ENCODE results near the gene TBC1D17. TPM values are rescaled to one million over a fixed set of nuclear protein-coding genes. Genes with fewer than 3 reads are reported as not detected.
"Not testable (repeated sequence)": the region's sequence is repeated elsewhere in the genome, so short reads cannot be mapped to it uniquely, and the experiment has no call there.

TBC1D17 gene
- total RNA-seq, 4 donors from 2014 or later, result 47.7 to 56.5 (median 49.0) TPM

DNA sequence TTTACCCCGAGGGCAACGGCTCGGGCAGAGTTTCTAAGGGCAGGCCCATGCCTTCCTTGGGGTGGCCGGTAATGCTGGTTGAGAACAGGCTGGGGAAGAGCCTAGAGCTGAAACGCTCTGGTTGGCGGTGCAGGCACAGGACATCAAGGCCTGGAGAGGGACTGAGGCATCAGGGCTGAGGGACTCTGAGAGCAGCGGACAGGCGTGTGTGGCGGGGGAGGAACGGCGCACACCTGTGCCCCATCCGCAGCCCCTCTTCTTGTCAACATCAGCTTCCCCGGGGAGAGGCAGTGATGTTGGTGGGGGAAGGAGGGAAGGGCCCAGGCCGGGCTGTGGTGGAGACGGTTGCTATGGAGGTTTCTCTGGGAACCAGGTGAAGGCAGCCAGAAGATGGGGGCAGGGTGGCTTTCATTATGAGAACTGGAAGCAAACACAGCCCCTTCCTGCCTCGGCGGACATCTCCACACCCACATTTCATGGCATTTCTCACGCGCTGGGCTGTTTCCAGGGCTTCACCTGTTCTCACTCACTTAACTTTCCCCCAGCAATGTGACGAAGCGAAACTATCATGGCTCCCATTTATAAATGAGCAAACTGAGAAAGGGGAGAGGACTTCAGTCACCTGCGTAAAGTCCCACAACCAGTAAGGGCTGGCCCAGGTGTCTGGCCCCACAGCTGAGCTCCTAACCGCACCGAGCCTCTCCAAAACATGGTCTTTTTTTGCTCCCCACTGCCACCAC lies 43.3 kb downstream of the TBC1D17 start:
- Histone ChIP-seq H3K27ac (no peak overlapping the region), H3K36me3 (peaks cover 0 to 73% (median 0%) of the 10 kb centered on the region in 3 donors), H3K4me3 (no peak overlapping the region), H3K9me3 (no peaks in the 10 kb centered on the region), H3K27me3 (no peaks in the 10 kb centered on the region), H3K4me1 (peaks cover 0 to 25% (median 9%) of the 10 kb centered on the region in 4 donors)
- no peak for TF ChIP-seq POLR2A (IDR thresholded peaks at IDR 0.05)
- no peak for TF ChIP-seq EP300 (IDR thresholded peaks at IDR 0.05)
- TF ChIP-seq, protein P1, sequence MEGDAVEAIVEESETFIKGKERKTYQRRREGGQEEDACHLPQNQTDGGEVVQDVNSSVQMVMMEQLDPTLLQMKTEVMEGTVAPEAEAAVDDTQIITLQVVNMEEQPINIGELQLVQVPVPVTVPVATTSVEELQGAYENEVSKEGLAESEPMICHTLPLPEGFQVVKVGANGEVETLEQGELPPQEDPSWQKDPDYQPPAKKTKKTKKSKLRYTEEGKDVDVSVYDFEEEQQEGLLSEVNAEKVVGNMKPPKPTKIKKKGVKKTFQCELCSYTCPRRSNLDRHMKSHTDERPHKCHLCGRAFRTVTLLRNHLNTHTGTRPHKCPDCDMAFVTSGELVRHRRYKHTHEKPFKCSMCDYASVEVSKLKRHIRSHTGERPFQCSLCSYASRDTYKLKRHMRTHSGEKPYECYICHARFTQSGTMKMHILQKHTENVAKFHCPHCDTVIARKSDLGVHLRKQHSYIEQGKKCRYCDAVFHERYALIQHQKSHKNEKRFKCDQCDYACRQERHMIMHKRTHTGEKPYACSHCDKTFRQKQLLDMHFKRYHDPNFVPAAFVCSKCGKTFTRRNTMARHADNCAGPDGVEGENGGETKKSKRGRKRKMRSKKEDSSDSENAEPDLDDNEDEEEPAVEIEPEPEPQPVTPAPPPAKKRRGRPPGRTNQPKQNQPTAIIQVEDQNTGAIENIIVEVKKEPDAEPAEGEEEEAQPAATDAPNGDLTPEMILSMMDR (IDR thresholded peaks at IDR 0.05), result no peak
- no peak for DNase-seq (ENCODE audit: low spot score in 2 of 2)
- 94 to 96% methylated on average over 24 of the region's 24 CpGs for WGBS, 2 donors

DNA sequence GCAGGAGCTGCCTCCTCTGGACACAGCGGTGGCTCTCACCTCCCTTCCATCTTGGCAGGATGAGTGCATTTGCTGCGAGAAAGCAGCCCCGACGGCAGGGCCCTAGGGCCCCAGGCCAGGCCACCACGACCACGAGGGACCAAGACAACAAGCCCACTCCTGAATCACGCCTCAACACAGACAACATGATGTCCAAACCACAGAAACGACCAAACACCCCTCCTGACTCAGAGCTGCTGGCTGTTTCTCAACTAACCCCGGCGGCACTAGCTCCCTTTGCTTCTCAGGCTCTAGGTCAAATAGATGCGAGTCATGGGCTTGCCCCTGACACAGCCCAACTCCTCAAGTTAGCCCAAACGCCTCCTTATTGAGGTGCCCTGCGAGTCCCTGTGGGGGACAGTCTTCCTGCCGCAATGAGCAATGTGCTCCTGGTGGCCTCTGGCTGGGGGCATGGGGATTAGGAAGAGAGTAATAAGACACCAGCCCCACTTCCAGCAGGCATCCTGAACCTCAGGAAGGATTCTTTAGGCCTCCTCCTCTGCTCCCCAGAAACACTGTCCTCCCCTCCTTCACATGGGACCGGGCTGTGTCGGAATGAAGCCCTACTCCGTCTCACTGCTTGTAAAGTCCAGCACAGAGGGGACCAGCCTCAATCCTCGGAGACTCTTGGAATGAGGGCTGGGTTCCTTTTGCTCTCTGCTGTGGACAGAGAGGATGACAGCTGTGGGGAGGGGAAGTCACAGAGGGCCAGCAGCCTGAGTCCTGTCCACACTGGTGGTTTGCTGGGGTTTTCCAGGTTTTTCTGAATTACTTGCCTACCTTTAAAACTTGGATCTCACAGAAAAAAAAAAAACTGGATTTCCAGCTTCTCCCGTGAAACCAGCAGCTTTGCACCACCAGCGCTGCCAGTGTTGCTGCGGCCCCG lies 44.6 kb downstream of the TBC1D17 start:
- DNase-seq (ENCODE audit: low spot score in 2 of 2), result no peak

DNA sequence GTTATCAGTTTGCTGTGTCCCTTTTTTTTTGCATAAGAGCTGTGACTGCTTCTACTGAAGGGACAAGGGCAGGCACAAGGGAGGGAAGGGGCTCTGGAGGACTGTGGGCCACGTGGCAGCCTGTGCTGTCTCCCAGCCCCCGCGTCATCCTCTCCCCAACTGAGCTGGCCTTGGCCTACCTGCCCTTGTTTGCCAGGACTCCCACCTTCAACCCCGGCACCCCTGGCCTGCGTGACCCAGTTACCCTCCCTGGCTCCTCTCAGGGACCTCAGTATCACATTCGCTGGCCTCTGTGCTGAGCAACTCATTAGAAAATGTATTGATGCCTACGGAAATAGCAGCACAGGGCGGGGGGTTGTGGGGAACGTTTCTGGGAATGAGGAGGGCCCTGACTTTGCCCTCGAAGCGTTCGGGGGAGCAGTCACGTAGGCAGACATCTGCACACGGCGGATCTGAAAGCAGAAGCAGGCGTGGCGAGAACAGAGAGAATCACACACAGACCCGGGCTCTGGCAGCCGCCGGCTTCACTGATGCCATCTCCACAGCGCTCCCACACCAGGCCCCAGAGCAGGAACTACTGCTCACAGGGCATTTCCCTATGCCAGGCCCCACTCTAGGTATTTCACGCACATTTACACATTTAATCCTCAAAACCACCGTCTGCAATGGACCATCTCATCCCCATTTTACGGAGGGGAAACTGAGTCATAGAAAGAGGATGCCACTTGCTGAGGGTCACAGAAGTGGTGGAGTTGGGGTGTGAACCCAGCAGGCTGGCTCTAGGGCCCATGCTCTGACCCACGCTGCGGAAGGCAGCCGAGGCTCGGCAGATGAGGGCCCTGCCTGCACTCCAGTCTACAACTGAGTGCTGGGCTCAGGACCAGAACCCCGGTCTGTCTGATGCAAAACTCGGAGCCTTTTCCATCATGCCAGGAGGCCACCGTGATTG lies 45.8 kb downstream of the TBC1D17 start:
- DNase-seq (ENCODE audit: low spot score in 2 of 2), result no peak
- no peak overlapping the region for H3K4me3 ChIP-seq
- H3K27me3 ChIP-seq, result no peaks in the 10 kb centered on the region
- no peaks in the 10 kb centered on the region for H3K9me3 ChIP-seq
- WGBS, 2 donors, result 86 to 92% methylated on average over 31 of the region's 31 CpGs
- H3K36me3 ChIP-seq, result peaks cover 0 to 72% (median 0%) of the 10 kb centered on the region in 3 donors
- TF ChIP-seq POLR2A (IDR thresholded peaks at IDR 0.05) (no peak), EP300 (IDR thresholded peaks at IDR 0.05) (no peak)
- TF ChIP-seq, protein P1 (IDR thresholded peaks at IDR 0.05), result no peak
- H3K27ac ChIP-seq, result no peak overlapping the region
- H3K4me1 ChIP-seq, result peaks cover 0 to 48% (median 20%) of the 10 kb centered on the region in 4 donors

More for the DNA sequence above, 44.6 kb downstream of the TBC1D17 start:
- TF ChIP-seq EP300 (IDR thresholded peaks at IDR 0.05) (no peak), POLR2A (IDR thresholded peaks at IDR 0.05) (no peak)
- TF ChIP-seq, protein P1 (IDR thresholded peaks at IDR 0.05), result no peak
- 77 to 92% methylated on average over 13 to 21 of the region's 22 CpGs for WGBS, 2 donors
- Histone ChIP-seq H3K27me3 (no peaks in the 10 kb centered on the region), H3K4me3 (no peak overlapping the region), H3K36me3 (peaks cover 0 to 70% (median 0%) of the 10 kb centered on the region in 3 donors), H3K4me1 (peaks cover 0 to 36% (median 10%) of the 10 kb centered on the region in 4 donors), H3K27ac (peak overlapping the region in 1 of 4 donors; percentile 28), H3K9me3 (no peaks in the 10 kb centered on the region)

DNA sequence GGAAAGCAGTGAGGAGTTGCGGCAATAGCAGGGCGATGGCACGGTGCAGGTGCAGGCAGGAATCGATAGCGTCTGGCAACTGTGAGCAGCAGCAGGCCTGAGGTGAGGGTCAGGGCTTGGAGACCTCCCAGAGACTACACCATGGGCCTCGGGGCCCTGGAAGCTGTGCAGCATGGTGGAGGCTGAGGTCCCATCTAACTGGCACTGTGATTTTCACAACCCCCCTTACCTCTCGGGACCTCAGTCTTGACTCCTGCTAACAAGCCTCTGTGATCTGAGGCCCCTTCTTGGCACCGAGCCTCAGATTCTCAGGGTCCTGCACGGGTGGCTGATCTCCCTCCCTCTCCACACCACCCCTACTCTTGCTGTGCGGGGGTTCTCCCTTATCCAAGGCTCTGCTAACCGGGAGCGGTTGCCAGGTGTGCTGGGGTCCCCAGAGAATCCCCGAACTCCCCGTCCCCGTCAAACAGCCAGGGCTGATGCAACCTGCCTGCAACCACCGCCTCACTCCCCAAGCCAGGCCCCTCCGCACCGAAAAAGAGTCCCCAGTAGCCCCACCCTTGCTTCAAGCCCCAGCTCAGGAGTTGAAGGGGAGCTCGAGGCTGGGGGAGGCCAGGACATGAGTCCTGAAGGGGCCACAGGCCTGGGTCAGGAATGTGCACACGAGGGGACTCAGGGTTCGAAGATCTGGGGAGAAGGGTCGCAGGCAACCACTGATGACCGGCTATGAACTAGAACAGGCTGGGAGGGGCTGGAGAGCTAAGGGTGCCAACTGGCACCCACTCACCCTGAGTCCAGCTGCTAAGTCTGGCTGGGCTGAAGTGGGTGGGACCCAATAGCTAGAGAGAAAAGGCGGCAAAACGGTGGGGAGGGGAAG lies 46.7 kb downstream of the TBC1D17 start:
- Histone ChIP-seq H3K9me3 (no peaks in the 10 kb centered on the region), H3K27ac (no peak overlapping the region), H3K4me1 (peaks cover 0 to 52% (median 23%) of the 10 kb centered on the region in 4 donors), H3K4me3 (no peak overlapping the region), H3K36me3 (peaks cover 0 to 72% (median 0%) of the 10 kb centered on the region in 3 donors), H3K27me3 (no peaks in the 10 kb centered on the region)
- TF ChIP-seq POLR2A (IDR thresholded peaks at IDR 0.05) (no peak), EP300 (IDR thresholded peaks at IDR 0.05) (no peak)
- TF ChIP-seq, protein P1 (IDR thresholded peaks at IDR 0.05), result no peak
- WGBS, 2 donors, result 71 to 73% methylated on average over 21 to 25 of the region's 25 CpGs
- no peak for DNase-seq (ENCODE audit: low spot score in 2 of 2)

DNA sequence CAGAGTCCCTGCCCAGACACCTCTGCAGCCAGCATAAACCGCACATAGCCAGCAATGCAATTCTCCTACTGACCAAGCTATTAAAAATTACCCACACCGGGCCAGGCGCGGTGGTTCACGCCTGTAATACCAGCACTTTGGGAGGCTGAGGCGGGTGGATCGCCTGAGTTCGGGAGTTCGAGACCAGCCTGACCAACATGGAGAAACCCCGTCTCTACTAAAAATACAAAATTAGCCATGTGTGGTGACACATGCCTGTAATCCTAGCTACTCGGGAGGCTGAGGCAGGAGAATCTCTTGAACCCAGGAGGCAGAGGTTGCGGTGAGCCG lies 47.3 kb downstream of the TBC1D17 start:
- not testable (repeated sequence) for H3K9me3 ChIP-seq; H3K4me3 ChIP-seq; H3K27me3 ChIP-seq; H3K27ac ChIP-seq; DNase-seq (ENCODE audit: low spot score in 2 of 2)
- WGBS, 2 donors, result 86 to 88% methylated on average over 13 of the region's 13 CpGs
- Histone ChIP-seq H3K4me1 (peaks cover 0 to 53% (median 23%) of the 10 kb centered on the region in 4 donors), H3K36me3 (peaks cover 0 to 72% (median 0%) of the 10 kb centered on the region in 3 donors)
